ENCODE results near the gene TLCD2. TPM values are rescaled to one million over a fixed set of nuclear protein-coding genes. Genes with fewer than 3 reads are reported as not detected.

Gene TLCD2
- total RNA-seq, 1 donor from 2014 or later, result 12.7 TPM

DNA sequence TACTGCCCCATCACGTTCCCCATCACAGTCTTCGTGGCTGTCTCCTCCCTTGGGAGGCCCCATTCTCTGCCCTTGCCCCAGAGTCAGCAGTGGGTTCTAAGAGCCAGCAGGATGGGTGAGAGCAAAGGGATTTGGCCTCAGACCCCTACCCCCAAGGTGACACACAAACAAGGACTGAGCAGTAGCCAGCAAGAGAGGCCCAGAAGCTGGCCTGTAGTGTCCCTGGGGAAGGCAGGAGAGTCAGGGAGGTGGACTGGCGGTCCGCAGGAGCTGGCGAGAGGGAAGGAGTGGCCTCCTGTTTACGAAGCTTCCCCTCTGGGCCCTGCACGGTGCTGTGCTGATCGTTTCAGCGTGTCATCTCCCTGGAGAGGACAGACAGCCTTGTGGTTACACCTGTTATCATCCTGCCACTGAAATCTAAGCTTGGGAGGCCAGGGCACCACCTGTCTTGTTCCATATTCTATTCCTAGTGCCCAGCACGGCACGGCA lies 22.7 kb upstream of the TLCD2 start:
- H3K36me3 ChIP-seq, result peaks cover 73% of the 10 kb centered on the region
- no peak overlapping the region for H3K4me3 ChIP-seq
- H3K27me3 ChIP-seq, result no peaks in the 10 kb centered on the region
- H3K4me1 ChIP-seq, result peaks cover 43% of the 10 kb centered on the region
- intact Hi-C loops (cut with DNase I), result no loop called here
- no peak for TF ChIP-seq CTCF (IDR thresholded peaks at IDR 0.05)
- no peak for ATAC-seq
- no peaks in the 10 kb centered on the region for H3K9me3 ChIP-seq
- DNase-seq, result no peak
- no peak overlapping the region for H3K27ac ChIP-seq

DNA sequence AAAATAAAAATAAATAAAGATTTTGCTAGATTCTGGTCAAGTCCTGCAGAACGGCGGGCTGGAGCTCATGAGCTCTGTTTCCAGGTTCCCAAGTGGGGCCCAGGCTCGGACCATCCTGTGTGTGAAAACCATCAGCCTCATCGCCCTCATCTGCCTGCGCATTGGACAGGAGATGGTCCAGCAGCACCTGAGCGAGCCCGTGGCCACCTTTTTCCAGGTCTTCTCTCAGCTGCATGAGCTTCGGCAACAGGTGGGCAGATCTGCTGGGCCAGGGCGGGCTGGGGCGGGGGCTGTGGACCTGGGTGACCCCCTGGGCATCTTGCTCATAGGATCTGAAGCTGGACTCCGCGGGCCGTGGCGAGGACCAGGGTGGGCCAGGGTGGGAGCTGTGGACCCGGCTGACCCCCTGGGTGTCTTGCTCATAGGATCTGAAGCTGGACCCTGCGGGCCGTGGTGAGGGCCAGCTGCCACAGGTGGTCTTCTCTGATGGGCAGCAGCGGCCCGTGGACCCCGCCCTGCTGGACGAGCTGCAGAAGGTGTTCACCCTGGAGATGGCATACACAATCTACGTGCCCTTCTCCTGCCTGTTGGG lies 22.2 kb upstream of the TLCD2 start:
- peaks cover 38% of the 10 kb centered on the region for H3K4me1 ChIP-seq
- ATAC-seq (no peak), DNase-seq (no peak)
- no peak overlapping the region for H3K27ac ChIP-seq
- no peaks in the 10 kb centered on the region for H3K9me3 ChIP-seq
- no peak for TF ChIP-seq CTCF (IDR thresholded peaks at IDR 0.05)
- no peak overlapping the region for H3K4me3 ChIP-seq
- intact Hi-C loops (cut with DNase I), result no loop called here
- no peaks in the 10 kb centered on the region for H3K27me3 ChIP-seq
- H3K36me3 ChIP-seq, result peaks cover 73% of the 10 kb centered on the region

- no peak for DNase-seq
- H3K27ac ChIP-seq, result peak overlapping the region; percentile 83
- H3K27me3 ChIP-seq, result no peaks in the 10 kb centered on the region
- no peaks in the 10 kb centered on the region for H3K9me3 ChIP-seq
- TF ChIP-seq CTCF (IDR thresholded peaks at IDR 0.05), result no peak
- peaks cover 38% of the 10 kb centered on the region for H3K4me1 ChIP-seq
- intact Hi-C loops (cut with DNase I), result no loop called here
- H3K36me3 ChIP-seq, result peaks cover 79% of the 10 kb centered on the region
- H3K4me3 ChIP-seq, result no peak overlapping the region
- ATAC-seq, result no peak
These were observed 21.0 kb upstream of the TLCD2 start for GRCh38 chr17:1731194-1731506.

DNA sequence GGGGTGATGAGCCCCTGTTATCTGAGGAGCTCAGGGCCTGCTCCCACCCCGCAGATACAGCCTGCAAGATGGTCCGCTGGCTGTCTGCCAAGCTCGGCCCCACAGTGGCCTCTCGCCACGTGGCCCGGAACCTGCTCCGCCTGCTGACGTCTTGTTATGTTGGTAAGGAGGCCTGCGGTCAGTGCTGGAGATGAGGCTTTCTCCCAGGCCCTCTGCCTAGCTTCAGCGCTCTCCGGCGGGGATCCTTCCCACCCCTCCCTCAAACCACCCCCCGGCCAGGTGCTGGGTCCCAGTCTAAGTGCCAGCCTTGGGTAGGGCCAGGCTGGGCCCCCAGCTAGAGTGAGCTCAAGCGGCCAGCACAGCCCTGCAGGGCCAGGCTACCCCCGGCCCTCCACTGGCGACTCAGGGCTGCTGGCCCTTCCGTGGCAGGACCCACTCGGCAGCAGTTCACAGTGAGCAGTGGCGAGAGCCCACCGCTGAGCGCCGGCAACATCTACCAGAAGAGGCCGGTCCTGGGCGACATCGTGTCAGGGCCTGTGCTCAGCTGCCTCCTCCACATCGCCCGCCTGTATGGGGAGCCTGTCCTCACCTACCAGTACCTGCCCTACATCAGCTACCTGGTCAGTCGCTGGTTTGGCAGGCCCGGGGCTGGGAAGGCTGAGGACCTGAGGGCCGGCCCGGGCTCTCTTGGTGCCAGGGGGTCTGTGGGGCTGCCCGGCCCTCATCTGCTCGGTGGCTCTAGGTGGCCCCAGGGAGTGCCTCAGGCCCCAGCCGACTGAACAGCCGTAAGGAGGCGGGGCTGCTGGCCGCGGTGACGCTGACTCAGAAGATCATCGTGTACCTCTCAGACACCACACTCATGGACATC lies 20.4 kb upstream of the TLCD2 start:
- peak; percentile 86 for DNase-seq

GRCh38 chr17:1729966-1730325 lies 19.8 kb upstream of the TLCD2 start:
- Histone ChIP-seq H3K4me3 (peak overlapping the region; percentile 28), H3K27ac (peak overlapping the region; percentile 83), H3K27me3 (no peaks in the 10 kb centered on the region), H3K9me3 (no peaks in the 10 kb centered on the region), H3K36me3 (peaks cover 68% of the 10 kb centered on the region), H3K4me1 (peaks cover 46% of the 10 kb centered on the region)
- intact Hi-C loops (cut with DNase I), result no loop called here
- TF ChIP-seq CTCF (IDR thresholded peaks at IDR 0.05), result no peak
- peak; percentile 23 for ATAC-seq
- no peak for DNase-seq

More for the DNA sequence above, 20.4 kb upstream of the TLCD2 start:
- H3K27ac ChIP-seq, result peak overlapping the region; percentile 83
- ATAC-seq, result peak; percentile 62
- intact Hi-C loops (cut with DNase I), result no loop called here
- peak overlapping the region; percentile 28 for H3K4me3 ChIP-seq
- H3K4me1 ChIP-seq, result peaks cover 40% of the 10 kb centered on the region
- peaks cover 74% of the 10 kb centered on the region for H3K36me3 ChIP-seq
- no peaks in the 10 kb centered on the region for H3K9me3 ChIP-seq
- no peaks in the 10 kb centered on the region for H3K27me3 ChIP-seq
- TF ChIP-seq CTCF (IDR thresholded peaks at IDR 0.05), result no peak
